Tibial nerve (tissue), 4 donors: Measurements from ENCODE around the gene RSBN1. TPM values are rescaled to one million over a fixed set of nuclear protein-coding genes. Genes with fewer than 3 reads are reported as not detected.
"Not testable (repeated sequence)": the region's sequence is repeated elsewhere in the genome, so short reads cannot be mapped to it uniquely, and the experiment has no call there.

Experiments used
- DNase-seq, 2 donors: peaks; one replicate each; pipeline ENCODE4 v3.0.0-alpha.2; 2019; ENCODE audit warnings: low spot score in 2 of 2
- H3K27ac ChIP-seq, 4 donors: fragments of 200-600 bp; sonication (generic) in 3 of 4; one replicate each; pipeline ENCODE4 v1.5.1; 2017 to 2019; ENCODE audit warnings: mild to moderate bottlenecking in 1 of 4
- H3K27me3 ChIP-seq, 2 donors: fragments of 200-600 bp; sonication (generic) in 1 of 2; one replicate each; pipeline versions ENCODE4 v1.5.1 to v1.6.0; 2017 to 2019
- H3K36me3 ChIP-seq, 3 donors: fragments of 200-600 bp; sonication (generic); one replicate each; pipeline ENCODE4 v1.5.1; 2018 to 2019
- H3K4me1 ChIP-seq, 4 donors: fragments of 200-600 bp; sonication (generic) in 3 of 4; one replicate each; pipeline ENCODE4 v1.5.1; 2017 to 2019
- H3K4me3 ChIP-seq, 4 donors: fragments of 200-600 bp; sonication (generic) in 3 of 4; one replicate each; pipeline ENCODE4 v1.5.1; 2017 to 2019; ENCODE audit warnings: mild to moderate bottlenecking in 1 of 4, moderate library complexity in 1 of 4
- H3K9me3 ChIP-seq, 4 donors: fragments of 200-600 bp; sonication (generic) in 3 of 4; one replicate each; pipeline ENCODE4 v1.5.1; 2017 to 2019
- EP300 ChIP-seq, 2 donors: sonication (generic); formaldehyde crosslinking; IDR thresholded peaks; one replicate each; pipeline ENCODE4 v1.6.1; 2017; ENCODE audit warnings: antibody characterized with exemption in 2 of 2, mild to moderate bottlenecking in 1 of 2
- POLR2A ChIP-seq, 2 donors: fragments of 450-650 bp; IDR thresholded peaks; one replicate each; pipeline ENCODE4 v1.6.1; 2017; ENCODE audit warnings: antibody characterized with exemption in 2 of 2, mild to moderate bottlenecking in 2 of 2, moderate library complexity in 2 of 2
- WGBS, 2 donors: methylation state at CpG; one replicate each; pipeline ENCODE4 v1.1.5; 2018; 5-methylcytosine and 5-hydroxymethylcytosine counted together
- total RNA-seq, 4 donors: library from RNA; depleted of rRNA; stranded (reverse); fragments of >200 nt; gene quantifications; one replicate each; pipeline ENCODE4 v1.1.0, GENCODE V29; 2016
- TF ChIP-seq, protein P1 (sequence below), 5 experiments: fragments of 200-600 bp in 3 of 5; fragments of 450-650 bp in 2 of 5; sonication (generic) in 3 of 5; IDR thresholded peaks; one replicate each; pipeline ENCODE4 v1.5.1; 2016 to 2019; ENCODE audit warnings: antibody characterized with exemption in 5 of 5, mild to moderate bottlenecking in 3 of 5, moderate library complexity in 2 of 5

Gene RSBN1
- total RNA-seq, 4 donors from 2014 or later, result 18.9 to 33.9 (median 28.7) TPM

DNA sequence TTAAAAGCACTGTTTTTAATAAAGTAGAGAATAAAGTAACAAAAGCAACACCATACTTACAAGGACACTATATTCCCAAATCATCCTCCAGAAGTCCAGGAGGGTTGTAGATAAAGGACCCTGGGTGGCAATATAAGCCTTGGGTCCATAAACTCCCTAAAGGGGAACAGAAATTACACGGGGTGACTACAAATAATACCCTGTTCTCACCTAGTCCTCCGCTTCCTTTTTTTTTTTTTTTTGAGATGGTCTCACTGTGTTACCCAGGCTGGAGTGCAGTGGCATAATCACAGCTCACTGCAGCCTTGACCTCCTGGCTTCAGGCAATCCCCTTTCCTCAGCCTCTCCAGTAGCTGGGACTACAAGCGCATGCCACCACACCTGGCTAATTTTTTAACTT, 46.1 kb upstream of the RSBN1 start:
- no peak for TF ChIP-seq EP300 (IDR thresholded peaks at IDR 0.05)
- no peak for TF ChIP-seq POLR2A (IDR thresholded peaks at IDR 0.05)
- TF ChIP-seq, protein P1, sequence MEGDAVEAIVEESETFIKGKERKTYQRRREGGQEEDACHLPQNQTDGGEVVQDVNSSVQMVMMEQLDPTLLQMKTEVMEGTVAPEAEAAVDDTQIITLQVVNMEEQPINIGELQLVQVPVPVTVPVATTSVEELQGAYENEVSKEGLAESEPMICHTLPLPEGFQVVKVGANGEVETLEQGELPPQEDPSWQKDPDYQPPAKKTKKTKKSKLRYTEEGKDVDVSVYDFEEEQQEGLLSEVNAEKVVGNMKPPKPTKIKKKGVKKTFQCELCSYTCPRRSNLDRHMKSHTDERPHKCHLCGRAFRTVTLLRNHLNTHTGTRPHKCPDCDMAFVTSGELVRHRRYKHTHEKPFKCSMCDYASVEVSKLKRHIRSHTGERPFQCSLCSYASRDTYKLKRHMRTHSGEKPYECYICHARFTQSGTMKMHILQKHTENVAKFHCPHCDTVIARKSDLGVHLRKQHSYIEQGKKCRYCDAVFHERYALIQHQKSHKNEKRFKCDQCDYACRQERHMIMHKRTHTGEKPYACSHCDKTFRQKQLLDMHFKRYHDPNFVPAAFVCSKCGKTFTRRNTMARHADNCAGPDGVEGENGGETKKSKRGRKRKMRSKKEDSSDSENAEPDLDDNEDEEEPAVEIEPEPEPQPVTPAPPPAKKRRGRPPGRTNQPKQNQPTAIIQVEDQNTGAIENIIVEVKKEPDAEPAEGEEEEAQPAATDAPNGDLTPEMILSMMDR (IDR thresholded peaks at IDR 0.05), result no peak
- H3K9me3 ChIP-seq, result no peaks in the 10 kb centered on the region
- H3K27ac ChIP-seq, result no peak overlapping the region
- peaks cover 0 to 19% (median 3%) of the 10 kb centered on the region in 4 donors for H3K4me1 ChIP-seq
- no peak overlapping the region for H3K4me3 ChIP-seq
- WGBS, 2 donors, result 78 to 80% methylated on average over 3 of the region's 3 CpGs
- no peaks in the 10 kb centered on the region for H3K36me3 ChIP-seq
- no peaks in the 10 kb centered on the region for H3K27me3 ChIP-seq
- DNase-seq, result no peak

DNA sequence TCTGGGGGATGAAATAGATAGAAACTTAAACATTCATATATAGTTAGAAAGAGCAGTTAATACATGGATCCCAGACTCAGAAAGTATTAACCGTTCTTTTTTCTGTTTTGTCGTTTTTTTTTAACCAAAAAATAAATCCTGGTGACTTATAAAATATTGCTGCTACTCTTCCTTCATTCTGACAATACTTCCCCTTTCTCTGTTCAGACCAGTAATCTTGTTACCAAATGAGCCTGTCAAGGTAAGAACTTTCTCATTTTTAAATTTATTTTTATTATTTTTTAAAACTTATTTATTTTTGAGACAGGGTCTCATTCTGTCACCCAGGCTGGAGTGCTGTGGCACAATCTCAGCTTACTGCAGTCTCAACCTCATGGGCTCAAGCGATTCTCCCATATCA, 45.5 kb upstream of the RSBN1 start:
- DNase-seq, result no peak
- Histone ChIP-seq H3K9me3 (no peaks in the 10 kb centered on the region), H3K27me3 (no peaks in the 10 kb centered on the region), H3K4me3 (no peak overlapping the region), H3K27ac (no peak overlapping the region), H3K4me1 (peaks cover 0 to 19% (median 3%) of the 10 kb centered on the region in 4 donors), H3K36me3 (no peaks in the 10 kb centered on the region)
- 78 to 89% methylated on average over 3 of the region's 3 CpGs for WGBS, 2 donors
- no peak for TF ChIP-seq POLR2A (IDR thresholded peaks at IDR 0.05)
- TF ChIP-seq EP300 (IDR thresholded peaks at IDR 0.05), result no peak
- TF ChIP-seq, protein P1 (IDR thresholded peaks at IDR 0.05), result no peak

DNA sequence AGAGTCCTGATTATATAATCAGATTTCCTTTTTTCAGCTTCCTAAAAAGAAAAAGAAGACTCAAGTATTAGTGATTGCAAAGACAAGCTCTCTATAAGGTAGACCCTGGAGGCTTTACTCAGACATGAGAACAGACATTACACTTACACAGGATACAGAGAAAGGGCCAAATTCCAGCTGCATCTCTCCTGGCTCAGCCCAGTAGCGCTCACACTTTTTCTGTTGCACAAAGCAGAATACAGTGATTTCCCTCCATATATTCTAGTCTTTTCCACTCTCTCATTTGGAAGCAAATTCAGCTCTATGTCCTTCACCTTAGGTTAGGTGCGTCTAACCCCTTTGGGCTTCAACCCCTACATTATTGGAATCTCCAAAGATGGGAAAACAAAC, 44.1 kb upstream of the RSBN1 start:
- Histone ChIP-seq H3K27me3 (no peaks in the 10 kb centered on the region), H3K9me3 (no peaks in the 10 kb centered on the region), H3K4me1 (peaks cover 0 to 19% (median 3%) of the 10 kb centered on the region in 4 donors), H3K36me3 (no peaks in the 10 kb centered on the region), H3K4me3 (no peak overlapping the region), H3K27ac (no peak overlapping the region)
- TF ChIP-seq POLR2A (IDR thresholded peaks at IDR 0.05) (no peak), EP300 (IDR thresholded peaks at IDR 0.05) (no peak)
- TF ChIP-seq, protein P1 (IDR thresholded peaks at IDR 0.05), result no peak
- no peak for DNase-seq
- 89 to 91% methylated on average over 2 of the region's 2 CpGs for WGBS, 2 donors

DNA sequence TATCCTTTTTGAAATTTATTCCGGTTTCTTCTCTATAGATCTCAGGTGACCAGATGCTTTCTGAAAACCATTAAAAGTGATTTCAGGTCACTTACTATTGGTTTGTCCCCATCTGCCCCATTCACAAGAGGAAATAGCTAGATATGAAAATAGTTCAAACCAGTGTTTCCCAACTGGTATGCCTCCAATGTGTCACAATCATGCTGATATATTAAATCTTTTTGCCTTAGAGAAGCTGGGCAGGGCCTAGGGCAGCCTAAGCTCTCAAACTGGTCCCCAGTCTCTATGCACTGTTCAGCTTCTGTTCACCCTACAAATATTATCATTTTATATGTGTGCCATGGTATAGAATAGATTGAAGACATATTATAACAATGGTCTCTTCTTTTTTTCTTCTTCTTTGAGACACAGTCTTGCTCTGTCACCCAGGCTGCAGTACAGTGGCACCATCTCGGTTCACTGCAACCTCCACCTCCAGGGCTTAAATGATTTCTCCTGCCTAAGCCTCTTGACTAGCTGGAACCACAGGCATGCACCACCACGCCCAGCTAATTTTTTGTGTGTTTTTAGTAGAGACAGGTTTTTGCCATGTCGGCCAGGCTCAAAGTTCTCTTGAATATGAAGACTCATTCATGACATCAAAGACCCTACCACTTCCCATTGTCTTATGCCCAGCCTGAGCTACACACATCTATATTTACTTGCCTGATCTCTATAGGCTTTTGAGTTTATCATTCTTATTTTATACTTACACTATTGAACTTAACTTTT, 43.5 kb upstream of the RSBN1 start:
- Histone ChIP-seq H3K4me3 (no peak overlapping the region), H3K27ac (no peak overlapping the region), H3K9me3 (no peaks in the 10 kb centered on the region), H3K4me1 (peaks cover 0 to 17% (median under 1%) of the 10 kb centered on the region in 4 donors), H3K27me3 (no peaks in the 10 kb centered on the region), H3K36me3 (no peaks in the 10 kb centered on the region)
- no peak for TF ChIP-seq EP300 (IDR thresholded peaks at IDR 0.05)
- WGBS, 2 donors, result 83 to 92% methylated on average over 4 of the region's 4 CpGs
- DNase-seq, result no peak

DNA sequence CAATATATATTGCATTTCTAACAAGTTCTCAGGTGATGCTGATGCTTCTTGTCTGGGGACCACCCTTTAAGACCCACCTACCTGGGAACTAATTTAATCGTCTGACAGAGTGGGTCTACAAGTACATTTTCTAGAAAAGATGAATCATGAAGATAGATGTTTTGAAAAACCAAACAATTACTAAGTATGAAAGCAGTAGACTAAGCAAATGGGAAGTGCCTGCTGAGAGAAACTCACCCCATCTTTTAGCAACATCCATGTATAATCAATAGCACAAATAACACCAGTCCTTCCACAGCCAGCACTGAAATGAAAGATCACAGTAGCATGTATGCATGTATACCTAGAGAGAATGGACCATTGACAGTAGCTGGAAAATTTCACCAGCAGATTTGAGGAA, 42.0 kb upstream of the RSBN1 start:
- DNase-seq, result no peak
- peaks cover 0 to 6% (median 0%) of the 10 kb centered on the region in 4 donors for H3K4me1 ChIP-seq
- no peaks in the 10 kb centered on the region for H3K27me3 ChIP-seq
- WGBS, 2 donors, result 46 to 94% methylated on average over 1 of the region's 1 CpG
- no peak overlapping the region for H3K27ac ChIP-seq
- H3K9me3 ChIP-seq, result no peaks in the 10 kb centered on the region
- H3K36me3 ChIP-seq, result no peaks in the 10 kb centered on the region
- no peak overlapping the region for H3K4me3 ChIP-seq
- TF ChIP-seq EP300 (IDR thresholded peaks at IDR 0.05), result no peak
- TF ChIP-seq, protein P1 (IDR thresholded peaks at IDR 0.05), result no peak
- no peak for TF ChIP-seq POLR2A (IDR thresholded peaks at IDR 0.05)

DNA sequence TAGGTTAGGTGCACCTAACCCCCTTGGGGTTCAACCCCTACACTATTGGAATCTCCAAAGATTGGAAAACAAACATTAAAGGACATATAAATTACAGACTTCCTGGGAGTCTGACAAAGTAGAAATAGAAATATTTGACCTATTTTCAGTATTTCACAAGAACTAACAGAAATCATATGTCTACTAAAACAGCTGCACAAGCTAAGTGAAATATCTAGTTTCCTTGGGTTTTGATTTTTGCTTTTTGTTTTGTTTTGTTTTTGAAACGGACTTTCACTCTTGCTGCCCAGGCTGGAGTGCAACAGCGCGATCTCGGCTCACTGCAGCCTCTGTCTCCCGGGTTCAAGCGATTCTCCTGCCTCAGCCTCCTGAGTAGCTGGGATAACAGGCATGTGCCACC, 40.4 kb upstream of the RSBN1 start:
- not testable (repeated sequence) for H3K9me3 ChIP-seq, H3K36me3 ChIP-seq, DNase-seq, H3K4me1 ChIP-seq, H3K27ac ChIP-seq, H3K4me3 ChIP-seq, H3K27me3 ChIP-seq
- 90 to 92% methylated on average over 6 of the region's 6 CpGs for WGBS, 2 donors
